NOMO-1 treated with dmso at 0.1 percent for 144 hours (cell line): ENCODE results near the gene RNF130.

Experiments used
- DNase-seq: peaks from one replicate; lab custom pipeline; 2025; ENCODE audit not compliant: unreplicated experiment; lab: John Stamatoyannopoulos, UW

The RNF130 gene

GRCh38 chr5:180086816-180087399, 15.3 kb upstream of the RNF130 start:
- DNase-seq = no peak

GRCh38 chr5:180085837-180086236, 14.3 kb upstream of the RNF130 start:
- DNase-seq = no peak

- DNase-seq = peak; percentile 16
Observed at GRCh38 chr5:180084638-180085561, 13.3 kb upstream of the RNF130 start.

GRCh38 chr5:180083529-180084060, 12.0 kb upstream of the RNF130 start:
- DNase-seq = no peak

DNA sequence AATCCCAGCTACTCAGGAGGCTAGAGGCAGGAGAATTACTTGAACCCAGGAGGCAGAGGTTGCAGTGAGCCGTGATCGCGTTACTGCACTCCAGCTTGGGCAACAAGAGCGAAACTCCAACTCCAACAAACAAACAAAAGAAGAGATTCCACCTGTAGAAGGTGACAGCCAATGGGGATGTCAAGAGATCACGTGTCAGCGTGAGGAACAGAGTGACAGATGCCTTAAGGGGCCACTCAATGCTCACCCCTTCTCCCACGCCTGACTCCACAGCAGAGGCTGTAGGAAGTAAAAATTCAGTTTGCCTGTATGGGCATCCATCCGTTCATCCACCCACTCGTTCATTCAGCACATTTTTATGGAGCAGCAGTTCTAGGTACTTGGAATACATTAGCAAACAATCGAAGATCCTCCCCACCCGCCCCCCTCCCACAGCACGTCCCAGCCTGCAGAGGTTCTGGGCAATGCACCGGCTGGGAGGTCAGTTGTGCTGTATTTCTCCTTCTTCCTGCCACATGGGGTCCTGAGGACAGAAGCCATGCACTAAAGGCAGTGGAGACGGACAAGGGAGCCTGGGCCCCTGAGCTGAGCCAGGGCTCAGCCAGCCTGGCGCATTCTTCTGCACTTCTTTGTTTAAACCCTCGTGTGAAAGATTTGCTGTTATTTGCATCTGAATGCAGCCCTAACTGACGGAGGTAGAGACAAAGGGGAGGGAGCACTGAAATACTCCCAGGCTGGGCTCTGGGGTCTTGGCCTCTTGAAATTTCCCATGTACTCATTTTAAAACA, 11.3 kb upstream of the RNF130 start:
- DNase-seq = no peak

DNA sequence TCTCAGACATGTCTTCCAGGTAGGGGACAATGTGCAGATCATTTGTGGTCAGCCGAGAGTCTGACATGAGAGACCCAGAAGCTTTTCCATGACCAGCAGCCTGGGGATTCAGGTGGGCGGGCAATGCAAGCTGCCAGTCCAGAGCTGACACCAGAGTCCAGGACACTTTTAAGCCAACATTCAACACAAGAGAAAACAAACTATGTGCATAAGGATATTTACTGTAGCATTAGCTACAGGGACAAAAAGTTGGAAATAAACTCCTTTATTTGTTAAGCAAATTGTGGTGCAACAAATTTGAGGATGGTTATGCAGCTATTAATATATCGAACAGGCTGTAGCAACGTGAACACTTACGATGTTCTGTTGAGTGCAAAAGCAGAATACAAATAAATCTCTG, 9.9 kb upstream of the RNF130 start:
- no peak for DNase-seq

DNA sequence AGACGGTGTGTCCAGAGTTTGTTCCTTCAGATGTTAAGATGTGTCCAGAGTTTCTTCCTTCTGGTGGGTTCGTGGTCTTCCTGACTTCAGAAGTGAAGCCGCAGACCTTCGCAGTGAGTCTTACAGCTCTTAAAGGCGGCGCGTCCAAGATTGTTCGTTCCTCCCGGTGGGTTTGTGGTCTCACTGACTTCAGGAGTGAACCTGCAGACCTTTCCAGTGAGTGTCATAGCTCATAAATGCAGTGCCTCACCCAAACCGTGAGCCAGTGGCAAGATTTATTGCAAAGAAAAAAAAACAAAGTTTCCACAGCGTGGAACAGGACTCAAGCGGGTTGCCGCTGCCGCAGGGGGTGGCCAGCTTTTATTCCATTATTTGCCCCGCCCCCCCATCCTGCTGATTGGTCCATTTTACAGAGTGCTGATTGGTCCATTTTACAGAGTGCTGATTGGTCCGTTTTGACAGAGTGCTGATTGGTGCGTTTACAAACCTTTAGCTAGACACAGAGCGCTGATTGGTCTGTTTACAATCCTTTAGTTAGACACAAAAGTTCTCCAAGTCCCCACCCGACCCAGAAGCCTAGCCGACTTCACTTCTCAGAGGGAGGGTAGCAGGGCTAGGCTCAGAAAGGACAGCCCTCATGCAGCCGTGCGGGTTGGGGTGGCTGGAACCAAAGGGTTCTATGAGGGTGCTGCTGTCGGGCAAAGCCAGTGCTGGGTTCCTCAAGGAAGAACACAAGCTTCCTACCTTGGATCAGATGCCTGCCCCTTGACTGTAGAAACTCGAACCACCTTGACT, 9.1 kb upstream of the RNF130 start:
- DNase-seq = no peak

GRCh38 chr5:180079702-180080466, 8.3 kb upstream of the RNF130 start:
- no peak for DNase-seq

GRCh38 chr5:180078348-180078747, 6.8 kb upstream of the RNF130 start:
- DNase-seq = no peak

DNA sequence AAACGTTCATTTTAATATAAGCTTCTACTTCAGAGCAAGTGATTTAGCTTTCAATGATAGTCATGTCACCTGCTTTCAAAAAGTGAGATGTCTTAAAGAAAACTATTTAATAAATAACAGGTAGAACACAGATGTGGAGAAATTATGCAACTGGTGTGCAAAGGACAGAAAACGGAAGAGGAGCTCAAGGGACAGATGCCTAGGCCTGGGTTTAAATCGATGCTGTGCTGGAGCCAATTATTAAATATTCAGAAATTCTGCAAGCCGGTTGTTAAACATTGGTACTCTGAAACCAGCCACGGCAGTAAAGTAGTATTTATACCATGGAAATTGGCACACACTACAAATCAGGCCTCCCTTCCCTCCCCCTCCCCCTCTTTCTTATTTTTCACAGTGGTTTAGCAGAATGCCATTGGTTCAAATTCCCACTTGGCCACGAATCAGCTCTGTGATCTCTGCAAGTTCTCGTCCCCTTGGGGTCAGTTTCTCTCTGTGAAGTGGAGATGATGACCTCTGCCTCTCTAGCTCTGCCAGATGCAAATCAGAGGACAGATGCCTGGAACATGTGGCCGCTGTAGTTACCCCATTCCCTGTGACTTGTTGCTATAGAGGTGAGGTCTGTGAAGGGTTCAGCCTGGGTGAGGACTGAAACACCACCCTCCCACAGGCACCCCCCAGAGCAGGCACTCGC, 6.2 kb upstream of the RNF130 start:
- no peak for DNase-seq

DNA sequence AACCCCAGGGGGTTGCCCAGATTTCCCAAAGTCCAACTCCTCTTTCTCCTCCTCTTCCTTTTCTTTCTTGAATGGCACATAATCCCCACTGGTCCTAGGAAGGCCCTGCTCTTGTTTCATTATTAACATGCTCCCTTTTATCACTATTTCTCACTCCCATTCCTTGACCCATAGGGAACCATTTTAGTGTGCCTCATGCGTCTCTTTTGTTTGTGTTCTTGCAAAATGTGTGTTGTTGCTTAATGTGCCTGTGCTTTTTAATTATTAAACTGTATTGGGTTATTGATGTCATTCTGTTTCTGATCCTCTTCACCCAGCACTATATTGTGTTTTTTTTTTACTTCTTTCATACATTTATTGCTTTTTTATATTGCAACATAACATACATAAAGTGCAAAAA, 4.1 kb upstream of the RNF130 start:
- no peak for DNase-seq

DNA sequence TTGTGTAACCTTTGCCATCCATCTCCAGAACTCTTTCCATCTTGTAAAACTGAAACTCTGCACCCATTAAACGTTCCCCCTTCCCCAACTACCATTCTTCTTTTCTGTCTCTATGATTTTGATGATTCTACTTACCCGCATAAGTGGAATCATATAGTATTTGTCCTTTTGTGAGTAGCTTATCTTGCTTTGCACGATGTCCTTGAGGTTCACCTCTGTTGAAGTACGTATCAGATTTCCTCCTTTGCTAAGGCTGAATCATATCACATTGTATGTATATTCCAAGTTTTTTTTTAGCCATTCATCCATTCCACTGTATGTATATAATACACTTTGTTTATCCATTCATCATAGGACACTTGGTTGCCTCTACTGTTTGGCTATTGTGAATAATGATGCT, 2.9 kb upstream of the RNF130 start:
- DNase-seq = no peak

- DNase-seq = no peak
Observed at GRCh38 chr5:180072556-180072955, 997 bp upstream of the RNF130 start.

- no peak for DNase-seq
Observed at GRCh38 chr5:180072256-180072548, 643 bp upstream of the RNF130 start.

DNA sequence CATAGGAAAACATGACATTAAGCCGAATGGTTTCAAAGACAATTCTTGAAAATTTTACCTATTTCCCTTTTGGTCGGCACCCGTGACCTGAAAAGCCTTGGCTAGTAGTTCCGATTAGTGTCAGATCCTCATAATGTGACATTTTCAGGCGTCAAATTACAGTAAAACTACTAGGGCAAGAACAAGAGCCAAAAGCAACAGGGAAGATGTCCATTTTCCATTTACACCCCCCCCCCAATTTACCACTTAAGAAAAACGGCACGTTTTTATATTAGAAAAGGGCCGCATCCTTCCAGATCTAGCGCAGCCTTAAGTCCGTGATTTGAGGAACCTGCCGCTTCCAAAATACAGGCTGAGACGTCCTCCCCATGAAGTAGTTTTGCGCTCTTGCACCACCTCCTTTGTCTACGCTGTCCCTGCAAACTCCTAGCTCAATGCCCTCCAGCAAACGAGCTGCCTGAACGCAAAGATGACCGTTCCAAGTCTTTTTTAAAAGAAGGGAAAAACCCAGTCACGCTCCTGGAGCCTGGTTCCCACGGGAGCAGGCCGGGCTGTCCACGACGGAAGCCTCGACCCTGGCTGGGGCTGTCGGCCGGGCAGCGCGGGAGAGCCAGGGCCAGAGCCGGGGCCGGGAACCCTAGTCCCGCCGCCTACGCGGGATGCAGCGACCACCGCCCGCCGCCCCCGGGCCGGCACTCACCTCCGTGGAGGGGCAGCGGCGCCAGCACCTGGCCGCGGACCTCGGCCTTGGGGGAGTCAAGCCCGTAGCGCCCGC, 616 bp downstream of the RNF130 start:
- DNase-seq = peak; percentile 61

- peak; percentile 89 for DNase-seq
Observed at GRCh38 chr5:180069589-180070247, 1.8 kb downstream of the RNF130 start.

- no peak for DNase-seq
Observed at GRCh38 chr5:180068519-180069090, 3.0 kb downstream of the RNF130 start.

- DNase-seq = no peak
Observed at GRCh38 chr5:180067986-180068385, 3.6 kb downstream of the RNF130 start.
